Endothelial cell of umbilical vein (primary cell): Measurements from ENCODE around the gene ARID1B.

Experiments used
- CTCF ChIP-seq, 2 donors: IDR thresholded peaks; 1 replicate in 1 of 2; 2 replicates in 1 of 2; pipeline ENCODE4 v1.5.1; 2011; ENCODE audit warnings: low read length in 2 of 2, mild to moderate bottlenecking in 2 of 2, moderate library complexity in 2 of 2, control low read depth in 1 of 2, inconsistent platforms in 1 of 2, low read depth in 1 of 2; ENCODE audit not compliant: insufficient read depth in 1 of 2; ENCODE audit errors: extremely low read depth in 1 of 2
- EZH2 ChIP-seq: IDR thresholded peaks from 2 replicates; pipeline ENCODE4 v1.6.1; 2012; ENCODE audit warnings: borderline replicate concordance, low read depth, mild to moderate bottlenecking, moderate library complexity, low read length, inconsistent platforms; ENCODE audit not compliant: severe bottlenecking
- FOS ChIP-seq: IDR thresholded peaks from 2 replicates; pipeline ENCODE4 v1.6.1; 2011; ENCODE audit warnings: mild to moderate bottlenecking, low read length, moderate library complexity, borderline replicate concordance; ENCODE audit not compliant: insufficient read depth
- GATA2 ChIP-seq: IDR thresholded peaks from 2 replicates; pipeline ENCODE4 v1.7.0; 2011; ENCODE audit warnings: low read depth, mild to moderate bottlenecking, moderate library complexity, mixed read lengths, low read length; ENCODE audit not compliant: insufficient read length, insufficient read depth
- JUN ChIP-seq: IDR thresholded peaks from 2 replicates; pipeline ENCODE4 v1.6.1; 2011; ENCODE audit warnings: borderline replicate concordance, low read depth; ENCODE audit not compliant: insufficient read length, insufficient read depth
- MYC ChIP-seq: IDR thresholded peaks from one replicate; pipeline ENCODE4 v1.6.1; 2011; ENCODE audit warnings: mild to moderate bottlenecking, low read depth, low read length
- POLR2A ChIP-seq: IDR thresholded peaks from 2 replicates; pipeline ENCODE4 v1.6.1; 2012; ENCODE audit warnings: low read depth, mild to moderate bottlenecking, control low read depth, low read length
- POLR2AphosphoS5 ChIP-seq: IDR thresholded peaks from 2 replicates; pipeline ENCODE4 v1.6.1; 2012; ENCODE audit warnings: low read depth, mild to moderate bottlenecking, control low read depth, low read length, moderate library complexity; ENCODE audit not compliant: insufficient read depth

- no peak for TF ChIP-seq POLR2AphosphoS5
- TF ChIP-seq CTCF (IDR thresholded peaks at IDR 0.05; ENCODE audit: extremely low read depth in 1 of 2, insufficient read depth in 1 of 2, low read depth in 1 of 2, low read length in 2 of 2), result no peak
- no peak for TF ChIP-seq EZH2
- TF ChIP-seq FOS, result no peak
- no peak for TF ChIP-seq POLR2A
- TF ChIP-seq JUN, result no peak
- no peak for TF ChIP-seq MYC
- no peak for TF ChIP-seq GATA2
These were observed 97.9 kb downstream of the ARID1B start for GRCh38 chr6:156875062-156875461.
